Stimulated activated CD4-positive, alpha-beta T cell treated with anti-CD3 and anti-CD28 coated beads, Interleukin-1b, Interleukin-23, amount 100 ng/mL, for 48 hours (primary cell): ENCODE measurements around the gene GBA3.

Experiments
- DNase-seq: peaks from one replicate; pipeline ENCODE4 v3.0.0-alpha.2; 2020

The GBA3 gene

GRCh38 chr4:22787753-22788375 lies 95.1 kb downstream of the GBA3 start:
- DNase-seq: no peak

DNA sequence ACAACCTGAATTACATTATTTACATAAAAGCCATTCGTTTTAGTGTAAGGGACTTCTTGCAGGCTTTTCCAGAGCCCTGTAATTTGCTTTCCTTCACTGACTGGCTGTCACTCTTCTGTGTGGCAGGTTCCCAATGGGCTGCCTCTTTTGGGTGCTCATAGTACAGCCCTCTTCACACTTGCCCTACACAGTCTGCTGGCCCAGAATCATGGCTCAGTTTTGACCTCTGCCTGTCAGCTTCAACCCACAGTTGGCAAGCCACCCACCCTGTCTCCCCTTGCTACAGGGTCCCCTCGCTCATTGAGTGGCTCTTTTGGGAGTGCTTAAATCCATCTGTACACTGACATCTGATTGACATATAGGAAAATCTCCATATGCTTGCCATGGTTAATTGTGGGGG lies 97.9 kb downstream of the GBA3 start:
- DNase-seq: no peak

GRCh38 chr4:22794732-22795131 lies 102.0 kb downstream of the GBA3 start:
- no peak for DNase-seq

GRCh38 chr4:22801391-22801790 lies 108.7 kb downstream of the GBA3 start:
- DNase-seq: no peak

- DNase-seq: no peak
Observed at GRCh38 chr4:22802876-22803275, 110.1 kb downstream of the GBA3 start.

DNA sequence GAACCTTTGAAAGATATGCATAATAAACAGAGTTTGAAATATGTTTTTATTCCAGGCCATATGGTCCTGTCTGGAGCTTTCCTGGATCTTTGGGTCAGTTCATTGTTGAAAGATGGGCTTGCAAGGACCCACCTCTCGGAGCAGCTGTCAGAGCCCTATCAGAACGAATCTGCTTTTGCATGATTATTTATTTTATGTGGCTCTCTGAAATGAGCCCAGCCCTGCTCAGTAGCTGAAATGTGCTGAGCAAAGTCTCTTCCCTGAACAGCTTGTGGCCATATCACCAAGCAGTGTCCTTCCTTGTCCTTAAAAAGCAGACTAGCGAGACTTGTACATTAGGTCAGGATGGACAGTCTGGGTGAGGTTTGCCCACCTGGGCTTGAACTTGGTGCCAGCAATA lies 110.8 kb downstream of the GBA3 start:
- no peak for DNase-seq

DNA sequence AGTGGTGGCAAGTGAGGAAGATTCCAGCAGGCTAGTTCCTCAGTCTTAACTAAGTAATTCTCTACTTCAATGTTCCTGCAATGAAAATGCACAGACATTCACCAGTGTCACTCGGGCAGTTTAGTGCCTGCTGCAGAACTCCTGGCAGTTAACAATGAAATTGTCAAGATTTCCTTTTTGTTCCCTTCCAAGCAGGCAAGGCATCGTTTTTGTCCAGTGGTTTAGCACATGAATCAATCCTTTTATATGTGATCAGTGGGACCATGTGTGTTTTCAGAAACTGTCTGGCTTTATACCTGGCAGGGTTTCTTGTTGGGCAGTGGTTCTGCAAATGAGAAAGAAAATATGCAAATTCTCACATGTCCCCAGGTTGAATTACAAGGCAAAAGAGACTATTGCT lies 122.2 kb downstream of the GBA3 start:
- no peak for DNase-seq

DNA sequence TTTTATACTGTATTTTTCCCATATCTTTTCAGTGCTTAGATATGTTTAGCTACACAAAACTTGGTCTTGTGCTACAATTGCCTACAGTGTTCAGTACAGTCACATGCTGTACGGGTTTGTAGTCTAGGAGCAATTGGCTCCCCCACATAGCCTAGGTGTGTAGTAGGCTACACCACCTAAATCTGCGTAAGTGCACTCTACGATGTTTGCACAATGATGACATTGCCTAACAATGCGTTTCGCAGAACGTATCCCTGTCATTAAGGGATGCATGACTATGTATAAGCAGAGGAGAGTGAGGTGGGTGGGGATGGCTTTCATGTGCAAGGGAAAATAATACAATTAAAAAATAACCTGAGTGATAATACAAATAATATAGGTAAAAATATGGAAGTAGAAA lies 131.4 kb downstream of the GBA3 start:
- no peak for DNase-seq

- DNase-seq: no peak
Observed at GRCh38 chr4:22842360-22843018, 149.8 kb downstream of the GBA3 start.

DNA sequence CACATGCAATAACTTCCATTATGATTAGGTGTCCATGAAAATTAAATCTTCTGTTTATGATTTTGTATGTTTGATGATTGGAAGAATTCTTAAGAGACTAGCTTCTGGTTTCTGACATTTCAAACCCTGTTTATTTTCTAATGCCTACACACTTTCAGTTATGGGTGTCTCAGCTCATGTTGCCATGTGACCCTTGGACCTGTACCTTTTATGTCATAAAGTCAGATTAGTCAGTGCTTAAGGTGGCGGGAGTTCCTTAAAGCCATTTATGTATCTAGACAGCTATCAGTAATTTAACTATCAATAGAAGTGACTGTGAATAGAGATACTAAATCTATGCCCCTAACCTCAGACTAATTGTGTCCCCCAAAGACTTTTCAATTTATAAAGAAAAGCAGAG lies 155.6 kb downstream of the GBA3 start:
- no peak for DNase-seq

DNA sequence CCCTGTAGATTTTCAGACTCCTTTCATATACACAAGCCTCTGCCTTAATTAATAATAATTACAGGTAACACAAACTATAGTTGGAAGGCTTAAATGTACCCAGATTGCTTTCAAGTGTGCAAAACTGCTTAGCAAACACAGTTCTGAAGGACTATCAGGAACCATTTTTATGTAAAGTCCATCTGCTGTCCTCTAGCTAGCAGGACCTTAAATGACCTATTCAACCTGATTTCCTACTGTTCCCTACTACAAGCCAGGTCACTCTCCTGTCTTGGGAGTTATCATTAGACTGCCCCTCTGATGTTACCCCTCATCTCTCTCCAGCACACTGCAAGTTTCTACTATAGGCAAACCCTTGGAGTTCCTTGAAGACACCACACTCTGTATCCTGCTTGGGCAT lies 157.3 kb downstream of the GBA3 start:
- no peak for DNase-seq

- DNase-seq: no peak
Observed at GRCh38 chr4:22850630-22851029, 157.9 kb downstream of the GBA3 start.

GRCh38 chr4:22857411-22857810 lies 164.7 kb downstream of the GBA3 start:
- DNase-seq: no peak

DNA sequence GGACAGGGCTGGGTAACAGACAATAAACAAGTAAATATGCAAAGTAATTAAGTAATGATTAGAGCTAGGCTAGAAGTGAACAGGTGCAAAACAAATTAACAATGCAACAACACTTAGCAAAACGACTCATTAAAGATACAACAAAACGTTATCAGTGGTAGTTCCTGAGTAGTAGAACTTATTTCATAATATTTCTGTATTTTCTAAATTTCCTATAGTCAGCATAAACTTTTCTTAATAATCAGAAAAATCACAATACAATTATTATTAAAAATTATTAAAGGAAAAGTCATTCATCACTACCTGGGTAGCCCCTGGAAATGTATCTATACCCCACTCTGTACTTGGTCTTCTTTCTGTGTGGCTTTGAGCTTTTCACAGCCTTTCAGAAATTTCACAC lies 166.6 kb downstream of the GBA3 start:
- DNase-seq: no peak
